ENCODE measurements around the gene PRICKLE2.
A peak's percentile ranks its signal among the peaks of the same experiment; 100 is the strongest.

Gene PRICKLE2

DNA sequence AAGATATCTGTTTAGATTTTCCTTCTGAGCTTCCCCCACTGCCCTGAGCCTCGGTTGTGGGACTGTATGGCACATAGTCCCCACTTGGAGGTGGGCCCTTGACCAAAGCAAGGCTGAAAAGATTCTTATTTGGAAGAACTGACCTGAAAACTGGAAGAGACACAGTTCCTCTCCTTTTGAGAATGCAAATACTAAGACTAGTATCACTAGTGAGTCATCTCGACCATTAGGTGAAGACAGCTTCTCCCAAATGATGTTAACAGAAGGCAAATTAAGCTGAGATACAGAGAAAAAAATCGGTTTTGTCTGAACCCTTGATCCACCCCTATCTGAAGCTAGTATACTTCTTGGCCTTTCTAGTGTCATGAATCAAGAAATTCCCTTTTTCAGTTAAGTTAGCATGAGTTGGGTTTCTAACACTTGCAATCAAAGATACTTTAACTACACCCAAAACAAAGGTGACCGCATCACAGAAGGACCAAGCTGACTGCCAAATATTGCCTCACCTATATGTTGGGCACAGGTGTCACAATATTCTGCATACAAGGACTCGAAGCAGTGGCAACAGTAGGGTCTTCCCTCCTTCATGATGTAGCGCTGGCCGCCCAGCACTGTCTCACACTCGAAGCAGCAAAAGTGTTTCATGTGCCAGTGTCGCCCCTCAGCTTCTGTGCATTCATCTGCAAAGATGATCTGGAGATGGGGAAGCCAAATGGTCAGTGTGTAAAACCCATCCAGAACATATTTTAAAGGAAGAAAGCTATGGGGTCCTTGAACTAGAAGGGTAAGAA is 72.4 kb downstream of the PRICKLE2 start:
- no peak for DNase-seq

DNA sequence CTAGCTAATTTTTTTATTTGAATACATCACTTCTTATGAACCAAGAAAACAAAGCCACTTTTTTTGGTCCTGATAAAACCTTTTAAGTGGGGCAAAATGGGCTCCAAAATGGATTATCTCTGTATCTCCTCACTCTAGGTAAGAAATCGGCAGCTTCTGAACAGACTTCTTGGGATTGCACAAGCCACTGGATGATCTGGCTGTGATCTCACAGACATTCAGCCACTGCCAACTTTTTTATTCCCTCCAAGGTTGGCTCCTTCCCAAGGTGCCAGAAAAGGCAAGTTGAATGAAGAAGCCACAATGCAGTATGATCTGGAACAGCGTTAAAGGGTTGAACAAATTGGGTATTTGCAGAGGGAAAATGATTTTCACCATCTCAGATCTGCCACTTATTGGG is 73.2 kb downstream of the PRICKLE2 start:
- DNase-seq, result no peak

DNA sequence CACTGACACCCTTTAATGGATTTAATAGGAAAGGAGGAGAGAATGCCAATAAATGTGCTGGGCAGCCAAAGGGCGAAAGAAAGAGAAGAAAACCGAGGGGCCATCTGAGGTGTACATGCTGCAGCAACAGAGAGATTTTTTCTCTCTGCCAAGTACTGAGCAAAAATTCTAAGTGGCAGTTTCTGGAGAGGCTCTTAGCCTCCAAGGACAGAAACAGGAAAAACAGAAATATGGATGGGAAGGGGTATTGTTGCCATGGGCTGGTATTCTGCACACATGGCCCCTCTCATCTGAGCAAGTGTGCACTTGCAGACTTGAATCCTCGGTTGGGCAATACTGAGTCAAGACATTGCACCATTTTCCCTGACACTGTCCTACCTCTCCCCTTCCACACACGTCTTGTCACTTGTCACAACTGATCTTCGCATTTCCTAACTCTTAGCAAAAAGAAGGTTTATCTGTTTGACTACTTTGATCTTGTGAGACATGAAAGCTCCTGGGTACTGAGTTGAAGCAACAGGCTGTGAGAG is 73.9 kb downstream of the PRICKLE2 start:
- DNase-seq, result no peak

DNA sequence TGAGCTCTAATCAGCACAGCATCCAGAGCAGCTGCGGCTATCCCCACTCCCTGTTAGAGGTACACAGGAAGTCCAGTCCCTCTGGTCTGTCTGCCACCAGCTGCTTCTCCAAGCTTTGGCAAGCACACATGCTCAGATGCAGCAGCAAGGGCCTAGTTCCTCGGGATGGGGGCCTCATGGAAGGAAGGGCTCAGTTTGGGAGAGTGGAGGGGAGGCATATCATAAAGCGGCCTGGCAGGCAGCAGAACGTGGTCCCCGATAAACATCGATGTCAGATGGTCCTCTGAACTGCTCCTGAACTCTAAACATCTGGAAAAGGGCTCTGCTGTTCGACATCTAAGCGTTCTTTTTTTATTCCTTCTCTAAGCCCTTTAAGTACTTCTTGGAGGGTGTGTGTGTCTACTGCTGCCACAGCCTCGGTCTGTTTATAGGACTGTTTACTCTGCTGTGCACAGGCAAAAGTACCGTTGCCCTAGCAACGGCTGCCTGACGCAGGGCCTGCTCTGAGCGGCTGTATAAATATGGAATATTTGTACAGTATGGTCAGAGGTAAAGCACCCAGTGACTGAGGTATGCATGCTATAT is 74.6 kb downstream of the PRICKLE2 start:
- peak; percentile 78 for DNase-seq

DNA sequence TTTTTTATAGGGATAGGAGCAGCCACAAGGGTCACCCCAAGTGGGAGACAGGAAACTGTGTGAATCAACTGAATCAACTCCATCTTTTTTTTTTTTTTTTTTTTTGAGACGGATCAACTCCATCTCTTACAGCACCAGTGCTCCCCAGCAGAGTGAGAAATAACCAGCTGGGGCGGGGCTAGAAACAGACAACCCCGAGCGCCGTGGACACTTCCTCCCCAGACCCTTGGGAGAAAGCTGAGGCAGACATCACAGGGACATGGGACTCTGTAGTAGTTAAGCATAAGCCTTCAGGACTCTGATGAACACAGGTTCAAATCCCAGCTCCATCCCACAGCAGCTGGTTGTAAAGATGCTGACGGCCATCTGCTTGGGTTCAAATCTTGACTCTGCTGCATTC is 75.4 kb downstream of the PRICKLE2 start:
- DNase-seq, result no peak

DNA sequence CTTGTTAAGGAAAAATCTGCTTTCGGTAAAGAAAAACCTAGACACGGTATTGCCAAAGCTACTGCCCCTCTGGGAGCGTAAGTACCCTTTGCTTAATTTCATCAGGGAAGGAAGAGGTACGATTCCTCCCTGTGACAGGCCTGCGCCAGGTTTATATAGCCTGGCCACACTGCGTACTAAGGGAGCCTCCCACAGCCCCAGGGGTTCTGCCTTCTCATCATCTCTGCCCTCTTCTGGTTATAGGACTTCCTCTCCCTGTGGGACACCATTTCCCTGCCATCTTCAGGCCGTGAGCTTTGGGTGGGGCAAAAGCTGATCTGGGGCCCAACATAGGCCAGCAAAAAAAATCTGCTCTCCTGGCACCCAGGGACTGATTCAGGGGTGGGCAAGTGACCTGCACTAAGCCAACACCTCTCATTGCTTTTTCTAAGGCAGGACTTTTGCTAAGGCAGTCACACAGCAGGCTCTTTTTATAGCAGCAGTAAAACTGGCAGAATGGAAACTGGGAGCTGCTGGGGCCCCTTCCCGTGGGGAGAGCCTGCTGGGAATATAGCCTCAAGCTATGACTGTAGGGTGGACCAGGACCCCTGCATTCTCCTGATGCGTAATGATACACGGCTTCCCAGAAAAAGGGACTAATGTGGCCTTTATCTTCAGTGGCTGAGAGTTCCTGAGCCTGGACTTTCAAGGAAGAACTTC is 76.2 kb downstream of the PRICKLE2 start:
- DNase-seq, result no peak

DNA sequence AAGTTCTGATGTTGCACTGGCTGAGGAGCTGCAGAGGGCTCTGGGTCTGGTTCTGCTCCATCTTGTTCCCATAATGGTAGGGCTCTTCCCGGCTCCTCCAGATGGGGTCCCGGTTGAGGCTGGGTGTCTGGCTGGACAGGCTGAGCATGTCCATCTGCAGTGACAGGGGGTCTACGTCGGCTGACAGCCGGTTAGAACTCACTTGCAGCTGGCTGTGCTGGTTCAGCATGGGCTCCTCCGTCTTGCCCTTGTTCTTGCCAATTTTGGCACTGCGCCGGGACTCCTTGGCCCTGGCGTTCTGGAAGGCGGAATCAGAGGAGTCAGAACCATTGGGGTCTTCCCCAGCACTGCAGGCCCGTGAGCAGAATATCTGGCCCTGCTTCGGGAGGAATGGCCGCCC is 78.1 kb downstream of the PRICKLE2 start:
- no peak for DNase-seq

DNA sequence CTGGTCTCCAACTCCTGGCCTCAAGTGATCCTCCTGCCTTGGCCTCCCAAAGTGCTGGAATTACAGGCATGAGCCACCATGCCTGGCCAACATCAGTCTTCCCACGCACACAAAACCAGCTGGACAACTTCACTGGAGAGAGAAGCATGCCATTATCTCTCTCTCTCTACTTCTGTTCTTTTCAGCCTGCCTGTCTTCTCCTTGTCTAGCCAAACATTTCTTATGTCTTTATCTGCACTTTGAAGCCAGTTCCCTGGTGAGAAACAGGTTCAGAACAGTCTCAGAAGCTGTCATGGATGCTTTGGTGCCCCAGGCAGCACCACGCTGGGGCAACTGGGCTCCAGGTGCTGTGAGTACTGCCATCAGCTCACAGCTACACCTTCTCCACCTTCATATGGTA is 79.8 kb downstream of the PRICKLE2 start:
- DNase-seq, result no peak

DNA sequence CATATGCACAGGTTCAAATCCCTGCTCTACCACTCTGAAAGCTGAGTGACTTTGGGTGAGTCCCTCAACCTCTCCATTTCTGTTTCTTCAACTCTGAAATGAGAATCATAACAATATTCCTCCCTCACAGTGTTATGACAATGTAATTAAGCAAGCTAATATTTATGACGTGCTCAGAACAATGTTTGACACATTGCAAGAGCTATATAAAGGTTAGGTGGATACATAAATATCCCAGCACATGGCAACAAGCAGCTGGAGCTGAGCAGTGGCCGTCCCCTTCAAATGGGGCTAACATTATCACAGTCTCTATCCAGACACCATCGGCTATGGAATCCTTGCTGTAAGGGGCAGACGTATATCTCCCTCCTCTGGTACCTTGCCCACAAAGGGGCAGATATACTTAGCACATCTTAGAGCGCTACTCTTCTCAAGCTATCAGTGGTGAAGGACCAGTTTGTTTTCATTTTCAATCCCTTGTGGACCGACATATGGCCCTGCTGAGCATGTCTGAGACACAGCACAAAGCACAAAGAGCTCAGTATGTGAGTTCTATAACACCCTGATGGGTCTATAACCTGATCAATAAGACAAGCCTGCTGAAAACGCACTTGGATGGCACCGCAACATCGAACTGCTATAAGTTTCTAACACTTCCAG is 80.9 kb downstream of the PRICKLE2 start:
- no peak for DNase-seq

DNA sequence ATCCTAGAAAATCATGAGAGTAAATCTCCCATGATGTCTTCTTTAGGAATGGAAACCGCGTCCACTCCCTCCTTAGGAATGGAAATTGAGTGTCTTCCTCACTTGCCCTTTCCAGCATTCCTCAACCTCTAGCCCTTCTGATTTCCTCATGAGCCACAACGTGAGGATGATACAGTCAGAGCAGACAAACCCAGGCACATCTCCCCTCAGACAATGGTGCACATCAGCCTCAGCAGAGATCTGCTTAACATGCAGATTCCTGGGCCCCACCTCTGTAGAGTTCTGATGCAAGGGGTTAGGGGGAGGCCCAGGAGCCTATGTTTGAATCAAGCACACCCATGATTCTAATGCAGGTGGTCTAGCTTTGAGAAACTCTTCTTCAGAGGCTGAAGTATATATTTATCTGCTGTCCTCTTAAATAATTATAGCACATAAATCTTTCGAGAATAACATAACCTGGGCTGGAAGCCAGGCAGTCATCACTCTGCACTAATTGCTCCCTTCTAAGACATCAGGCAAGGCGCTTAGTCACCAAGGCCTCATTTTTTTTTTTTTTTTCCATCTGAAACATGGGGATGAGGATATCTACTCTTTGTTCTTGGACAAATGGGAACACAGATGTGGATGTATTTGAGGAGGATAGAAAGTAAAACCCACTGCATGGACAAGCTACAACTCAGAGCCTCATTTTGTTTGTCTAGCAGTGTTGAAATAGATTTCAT is 81.7 kb downstream of the PRICKLE2 start:
- DNase-seq, result no peak

DNA sequence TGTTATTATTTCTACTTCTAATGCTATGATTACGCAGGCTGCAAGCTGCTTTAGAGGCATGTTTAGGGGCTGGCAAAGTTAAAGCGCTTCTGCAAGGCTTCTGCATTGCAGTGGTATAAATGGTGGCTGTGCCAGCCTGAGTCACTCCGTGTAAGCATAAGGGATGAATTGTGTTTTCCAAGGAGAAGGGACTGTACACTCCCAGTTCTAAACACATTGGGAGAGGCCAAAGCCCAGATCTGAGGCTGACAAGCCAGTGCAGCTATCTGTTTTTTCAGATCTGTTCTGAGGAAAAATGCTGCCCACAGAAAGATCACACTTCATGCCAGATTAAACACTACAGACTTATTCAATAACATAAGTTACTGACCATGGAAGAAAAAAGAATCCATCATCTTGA is 83.8 kb downstream of the PRICKLE2 start:
- no peak for DNase-seq

DNA sequence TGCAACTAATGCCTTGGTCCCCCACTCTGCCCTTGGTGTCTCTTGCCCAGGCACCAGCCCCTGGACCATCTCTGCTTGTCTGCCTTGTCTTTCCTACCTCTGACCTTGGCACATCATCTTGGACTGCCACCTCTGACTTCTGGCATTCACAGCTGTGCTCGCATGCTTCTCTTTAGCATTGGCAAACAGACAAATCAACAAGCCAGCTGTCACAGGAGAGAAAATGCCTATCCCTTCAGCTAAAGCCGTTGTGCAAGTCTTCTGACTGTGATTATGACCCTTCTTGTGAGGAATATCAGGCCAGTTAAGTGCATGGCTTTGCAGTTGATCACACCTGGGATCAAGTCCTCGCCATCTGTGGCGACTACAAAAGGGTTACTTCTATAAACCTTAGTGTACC is 84.6 kb downstream of the PRICKLE2 start:
- no peak for DNase-seq

DNA sequence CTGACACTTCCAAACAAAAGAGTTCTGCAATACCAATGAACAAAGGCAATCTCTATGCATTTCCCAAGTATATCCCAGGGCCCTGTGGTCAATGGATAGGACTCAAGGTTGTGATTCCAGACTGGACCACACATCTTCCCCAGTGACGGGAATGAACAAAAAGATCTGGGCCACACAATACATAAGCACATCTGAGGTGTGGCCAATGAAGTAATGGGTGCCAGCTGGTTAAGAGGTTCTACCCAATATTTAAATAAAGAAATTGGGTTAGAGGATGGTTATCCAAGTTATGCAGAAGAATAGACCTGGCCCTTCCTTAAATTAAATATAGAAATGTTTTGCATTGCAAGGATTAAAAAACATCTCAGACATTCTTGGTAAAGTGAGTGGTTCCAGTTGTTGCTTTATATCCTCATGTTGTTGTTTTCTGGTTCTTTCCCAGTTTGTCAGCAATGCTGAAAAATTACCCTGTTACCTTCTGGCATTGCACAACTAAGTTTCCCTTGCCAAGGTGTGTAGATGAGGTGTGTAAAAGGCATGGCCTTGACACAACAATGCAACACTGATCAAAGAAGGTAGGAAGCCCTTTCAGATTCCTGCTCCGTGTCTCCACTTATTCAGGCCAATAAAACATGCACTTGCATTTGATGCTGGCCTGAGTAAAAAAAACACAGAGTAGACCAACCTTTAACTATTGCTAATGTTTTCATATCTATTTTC is 86.5 kb downstream of the PRICKLE2 start:
- DNase-seq, result no peak

DNA sequence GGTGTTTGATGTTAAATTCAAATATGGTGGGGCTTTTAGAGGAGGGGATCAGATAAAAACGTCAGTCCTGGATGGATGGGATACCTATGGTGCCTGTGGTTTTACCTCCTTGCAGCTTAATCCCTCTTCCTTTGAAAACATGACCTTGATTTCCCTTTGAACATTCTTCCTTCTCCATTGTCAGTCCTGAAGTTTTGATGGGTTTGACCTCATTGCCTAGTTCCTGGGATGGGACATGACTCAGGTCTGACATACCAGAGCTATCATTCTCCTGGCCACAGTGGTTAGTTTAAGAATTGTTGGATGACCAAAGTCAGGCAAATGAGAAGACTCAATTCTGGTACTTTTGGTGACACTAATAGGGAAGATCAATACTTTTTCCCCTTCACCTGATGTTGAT is 87.2 kb downstream of the PRICKLE2 start:
- DNase-seq, result no peak

DNA sequence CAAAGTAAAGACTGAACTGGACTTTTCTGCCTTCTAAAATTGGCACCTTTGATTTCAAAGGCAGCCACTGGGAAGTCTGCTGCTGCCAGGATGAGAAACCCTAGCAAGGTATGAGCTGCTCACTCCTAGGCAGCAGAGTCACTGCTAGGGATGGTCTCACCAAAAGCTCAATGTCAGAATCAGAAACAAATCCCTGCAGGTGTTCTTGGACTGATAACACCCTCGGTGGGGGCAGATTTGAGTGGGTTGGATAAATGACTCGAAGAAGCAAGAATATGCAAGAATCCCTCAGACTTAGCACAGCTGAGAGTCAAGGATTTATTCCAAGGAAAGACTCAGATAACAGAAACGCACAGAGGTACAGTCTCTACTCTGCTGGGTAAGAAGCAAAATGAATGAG is 90.4 kb downstream of the PRICKLE2 start:
- DNase-seq, result no peak

DNA sequence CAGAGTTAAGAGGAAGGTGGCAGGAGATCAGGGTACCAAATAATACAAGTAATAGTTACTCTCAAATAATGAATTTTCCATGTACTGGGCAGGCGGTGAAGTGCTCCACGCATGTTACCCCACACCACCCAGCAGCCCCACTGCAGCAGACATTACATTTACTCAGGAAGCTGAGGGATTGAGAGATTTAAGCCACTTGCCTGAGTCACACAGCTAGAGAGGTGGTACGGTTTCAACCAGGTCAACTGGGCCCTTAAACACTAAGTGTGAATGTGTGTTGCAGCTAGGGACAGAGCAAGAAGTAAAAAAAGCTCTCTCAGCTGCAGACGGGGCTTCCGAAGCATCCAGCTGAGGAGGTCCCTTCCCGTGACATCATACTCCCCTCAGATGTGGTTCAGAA is 91.3 kb downstream of the PRICKLE2 start:
- no peak for DNase-seq

DNA sequence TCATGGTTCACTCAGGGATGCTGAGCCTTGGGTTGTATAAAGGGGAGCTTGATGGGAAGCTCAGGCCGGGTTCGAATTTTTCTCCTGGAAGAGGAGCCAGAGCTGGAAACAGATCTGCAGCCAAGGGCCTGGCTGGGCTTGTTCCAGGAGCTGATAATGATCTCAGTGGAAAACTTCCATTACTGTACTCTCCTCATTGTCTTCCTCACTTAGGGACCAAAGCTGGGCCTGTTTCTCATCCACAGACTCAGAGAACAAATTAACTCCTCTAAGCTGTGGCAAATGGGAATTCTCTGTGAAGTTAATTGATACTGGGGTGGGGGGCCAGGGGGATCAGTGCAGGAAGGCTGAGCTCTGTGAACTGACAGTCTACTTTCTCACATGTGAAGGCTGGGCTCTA is 92.0 kb downstream of the PRICKLE2 start:
- DNase-seq, result no peak

DNA sequence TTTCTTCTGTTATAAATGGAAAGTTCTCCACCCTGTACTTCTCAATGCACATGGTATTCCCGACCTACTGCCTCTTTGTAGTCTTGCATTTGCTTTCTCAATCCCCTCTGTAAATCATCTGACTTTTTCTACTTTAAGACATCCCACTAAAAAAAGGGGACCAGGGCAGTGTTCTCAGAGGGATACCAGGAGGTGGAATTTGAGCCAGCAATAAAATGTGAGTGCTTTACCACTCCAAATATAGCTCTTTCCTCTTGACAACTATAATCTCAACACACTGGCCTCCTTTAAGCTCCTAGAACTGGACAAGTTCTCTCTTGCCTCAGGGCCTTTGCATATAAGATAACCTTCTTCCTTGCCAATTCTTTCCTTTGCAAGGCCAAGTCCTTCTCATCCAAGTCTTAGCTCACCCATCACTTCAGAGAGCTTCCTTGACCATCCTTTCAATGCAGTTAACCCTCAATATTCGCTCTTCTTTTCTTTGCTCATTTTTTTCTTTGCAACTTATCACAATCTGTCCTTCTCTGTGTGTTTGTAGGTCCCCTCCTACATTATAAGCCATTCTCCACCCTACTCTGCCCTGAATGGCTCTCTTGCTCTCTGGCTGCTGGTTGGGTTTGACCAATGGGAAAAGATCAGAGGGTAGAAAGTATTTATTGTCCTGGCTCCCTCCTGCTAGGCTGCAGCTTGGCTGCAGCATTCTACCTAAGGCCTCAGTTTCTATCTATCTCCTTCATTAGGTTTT is 93.4 kb downstream of the PRICKLE2 start:
- DNase-seq, result no peak

DNA sequence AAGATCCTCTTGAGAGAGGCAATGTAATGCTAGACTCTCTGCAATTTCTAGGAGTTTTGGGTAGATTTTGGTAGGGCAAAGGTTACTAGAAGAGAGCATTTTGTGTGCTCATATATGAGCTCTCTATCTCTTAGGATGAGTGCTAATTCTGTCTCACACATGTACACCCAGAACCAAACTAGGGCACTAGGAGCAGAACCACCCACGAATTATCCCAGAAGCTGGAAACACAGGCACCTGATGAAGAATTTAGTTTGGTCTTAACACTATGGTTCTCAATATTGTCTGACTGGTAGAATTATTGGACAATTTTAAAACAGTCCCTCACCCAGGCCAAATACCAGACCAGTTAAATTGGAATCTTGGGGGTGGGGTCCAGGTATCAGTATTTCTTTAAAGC is 94.8 kb downstream of the PRICKLE2 start:
- no peak for DNase-seq

DNA sequence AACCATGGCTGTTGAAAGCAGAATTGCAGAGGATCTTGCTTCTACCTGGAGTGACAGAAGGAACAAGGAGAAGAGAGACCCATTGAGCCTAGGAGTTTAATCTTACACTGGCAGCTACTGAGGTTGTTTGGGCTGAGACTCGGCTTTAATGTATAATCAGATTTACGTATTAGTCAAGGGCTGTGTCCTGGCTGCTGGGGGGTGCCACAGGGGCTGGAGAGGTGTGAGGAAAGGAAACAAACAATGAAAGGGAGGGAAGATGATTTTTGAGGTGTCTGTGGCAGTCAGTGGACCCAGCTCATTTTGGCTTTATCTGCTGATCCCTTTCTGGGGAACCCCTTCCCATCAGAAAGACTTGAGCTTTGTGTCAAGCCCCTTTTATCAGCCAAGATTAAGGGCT is 95.7 kb downstream of the PRICKLE2 start:
- no peak for DNase-seq

DNA sequence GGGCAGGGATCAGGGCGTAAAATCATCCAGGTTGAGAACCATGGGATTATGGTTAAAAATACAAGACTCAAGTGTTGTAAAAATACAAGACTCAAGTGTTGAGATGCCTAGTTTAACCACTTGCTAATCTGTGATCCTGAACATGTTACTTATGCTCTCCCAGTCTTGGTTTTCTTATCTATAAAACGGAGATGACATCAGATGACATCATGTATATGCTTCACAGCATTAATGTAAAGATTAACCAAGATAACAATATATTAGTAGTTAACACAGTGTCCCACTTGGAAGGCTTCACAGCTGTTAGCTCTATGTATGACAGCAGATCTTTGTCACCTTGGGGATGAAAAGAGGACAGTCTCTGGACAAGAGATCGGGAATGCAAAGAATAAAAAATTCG is 96.2 kb downstream of the PRICKLE2 start:
- no peak for DNase-seq
